Calu3 (cell line): ENCODE measurements around the gene ARHGAP26. TPM values are rescaled to one million over a fixed set of nuclear protein-coding genes. Genes with fewer than 3 reads are reported as not detected.
"Not testable (repeated sequence)": the region's sequence is repeated elsewhere in the genome, so short reads cannot be mapped to it uniquely, and the experiment has no call there.

Source experiments
- BruUV-seq: library from RNA; stranded (reverse); fragments of 400-500 nt; replicated peaks from 2 replicates; lab custom pipeline; 2021; lab: Mats Ljungman, UMichigan
- CTCF ChIA-PET: fragments of 300-600 bp; sonication (Branson Sonifier 250); formaldehyde crosslinking; loops from one replicate; lab custom pipeline; 2022; ENCODE audit warnings: antibody characterized with exemption; lab: Charles Lee
- DNase-seq: peaks from one replicate; pipeline ENCODE4 v3.0.0; 2022
- H3K27ac Mint-ChIP-seq: one replicate; pipeline ENCODE4 v1.8.0; 2022; ENCODE audit warnings: mixed read lengths; ENCODE audit not compliant: unreplicated experiment
- H3K27me3 Mint-ChIP-seq: one replicate; pipeline ENCODE4 v1.8.0; 2022; ENCODE audit warnings: mixed read lengths; ENCODE audit not compliant: unreplicated experiment
- H3K36me3 Mint-ChIP-seq: one replicate; pipeline ENCODE4 v1.8.0; 2022; ENCODE audit warnings: mild to moderate bottlenecking, moderate library complexity, mixed read lengths; ENCODE audit not compliant: insufficient read depth, unreplicated experiment
- H3K4me1 Mint-ChIP-seq: one replicate; pipeline ENCODE4 v1.8.0; 2022; ENCODE audit warnings: mild to moderate bottlenecking, low read depth, mixed read lengths; ENCODE audit not compliant: unreplicated experiment
- H3K4me3 Mint-ChIP-seq: one replicate; pipeline ENCODE4 v1.8.0; 2022; ENCODE audit warnings: mild to moderate bottlenecking, low read depth, moderate library complexity, mixed read lengths; ENCODE audit not compliant: unreplicated experiment
- H3K9me3 Mint-ChIP-seq: one replicate; pipeline ENCODE4 v1.8.0; 2022; ENCODE audit warnings: low read depth, mixed read lengths; ENCODE audit not compliant: unreplicated experiment
- intact Hi-C: fragments of 100-400 bp; cut with micrococcal nuclease; formaldehyde crosslinking; loops from one replicate; pipeline ENCODE4 v1.10.0; 2022; ENCODE audit not compliant: unreplicated experiment
- total RNA-seq: library from RNA; stranded (reverse); gene quantifications from 2 replicates; pipeline ENCODE4 v1.2.3, GENCODE V29; 2022
- TF ChIP-seq, protein P1 (sequence below): fragments of 200-600 bp; IDR thresholded peaks from one replicate; pipeline ENCODE4 v1.8.0; 2022; ENCODE audit warnings: antibody characterized with exemption; ENCODE audit not compliant: unreplicated experiment

ARHGAP26 gene
- total RNA-seq, 1 experiment from 2014 or later = 118 TPM

DNA sequence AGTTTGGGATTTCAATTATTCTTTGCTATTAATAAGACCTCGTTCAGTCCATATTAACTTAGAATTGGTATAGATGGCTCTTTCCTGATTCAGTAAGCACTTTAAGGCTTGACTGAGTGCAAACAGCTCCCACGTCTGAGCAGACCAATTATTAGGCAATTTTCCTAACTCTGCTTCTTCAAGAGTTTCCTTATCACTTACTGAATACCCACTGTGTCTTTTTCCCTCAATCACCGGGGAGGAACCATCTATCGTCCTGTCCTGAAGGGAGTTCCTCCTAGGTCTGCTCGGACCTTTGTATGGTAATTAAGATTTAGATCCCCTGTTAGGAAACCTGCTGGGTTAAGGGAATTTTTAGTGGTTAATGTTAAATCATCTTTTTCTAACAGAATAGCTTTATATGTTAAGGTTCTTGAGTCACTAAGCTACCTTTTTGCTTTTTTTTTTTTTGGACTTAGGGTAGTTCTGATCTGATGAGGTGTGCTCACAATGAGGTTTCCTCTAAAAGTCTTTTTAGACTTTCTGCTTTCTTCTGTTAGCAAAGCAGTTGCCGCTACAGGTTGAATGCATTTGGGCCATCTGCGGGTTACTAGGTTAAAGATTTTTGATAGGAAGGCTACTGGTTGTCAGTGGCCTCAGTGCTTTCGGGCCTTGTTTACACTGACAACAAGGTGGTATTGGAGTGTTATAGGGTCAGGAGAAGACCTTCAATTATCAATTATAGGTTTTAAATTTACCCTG is 322.7 kb downstream of the ARHGAP26 start:
- CTCF ChIA-PET = interaction anchor here (0.7 kb wide), 1 partner anchor 73 kb away, joined by 5 read pairs; no protein-coding TSS in a partner anchor
- H3K9me3 Mint-ChIP-seq, BruUV-seq, H3K27me3 Mint-ChIP-seq, H3K36me3 Mint-ChIP-seq, intact Hi-C loops, H3K4me3 Mint-ChIP-seq, DNase-seq, H3K27ac Mint-ChIP-seq: not testable (repeated sequence)
- peaks cover 16% of the 10 kb centered on the region for H3K4me1 Mint-ChIP-seq

DNA sequence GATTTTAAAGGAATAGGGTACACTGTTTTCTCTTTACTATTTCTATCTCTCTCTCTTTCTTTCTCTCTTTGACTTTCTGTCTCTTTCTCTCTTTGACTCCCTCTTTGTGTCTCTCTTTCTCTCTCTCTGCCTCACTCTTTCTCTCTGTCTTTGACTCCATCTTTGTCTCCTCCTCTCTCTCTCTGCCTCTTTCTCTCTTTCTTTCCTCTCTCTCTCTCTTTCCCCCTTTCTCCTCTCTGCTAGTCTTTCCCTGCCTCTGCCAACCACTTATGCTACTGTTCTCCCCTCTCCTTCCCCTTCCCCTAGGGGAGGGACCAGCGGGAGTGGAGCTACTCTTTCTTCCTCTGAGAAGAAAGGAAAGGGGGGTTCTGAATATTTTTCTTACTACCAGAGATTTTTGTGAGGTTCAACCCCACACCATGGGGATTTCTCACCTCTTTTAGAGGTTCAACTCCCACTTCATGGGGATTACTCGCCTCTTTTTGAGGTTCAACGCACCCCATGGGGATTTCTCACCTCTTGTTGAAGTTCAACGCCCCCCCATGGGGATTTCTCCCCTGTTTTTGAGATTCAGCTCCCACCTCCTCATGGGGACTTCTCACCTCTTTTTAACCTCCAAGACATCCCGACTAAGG is 323.4 kb downstream of the ARHGAP26 start:
- Mint-ChIP-seq H3K27me3 (no peaks in the 10 kb centered on the region), H3K9me3 (no peaks in the 10 kb centered on the region), H3K27ac (no peak overlapping the region), H3K4me1 (peaks cover 13% of the 10 kb centered on the region), H3K4me3 (no peak overlapping the region), H3K36me3 (peaks cover 6% of the 10 kb centered on the region)
- TF ChIP-seq, protein P1, sequence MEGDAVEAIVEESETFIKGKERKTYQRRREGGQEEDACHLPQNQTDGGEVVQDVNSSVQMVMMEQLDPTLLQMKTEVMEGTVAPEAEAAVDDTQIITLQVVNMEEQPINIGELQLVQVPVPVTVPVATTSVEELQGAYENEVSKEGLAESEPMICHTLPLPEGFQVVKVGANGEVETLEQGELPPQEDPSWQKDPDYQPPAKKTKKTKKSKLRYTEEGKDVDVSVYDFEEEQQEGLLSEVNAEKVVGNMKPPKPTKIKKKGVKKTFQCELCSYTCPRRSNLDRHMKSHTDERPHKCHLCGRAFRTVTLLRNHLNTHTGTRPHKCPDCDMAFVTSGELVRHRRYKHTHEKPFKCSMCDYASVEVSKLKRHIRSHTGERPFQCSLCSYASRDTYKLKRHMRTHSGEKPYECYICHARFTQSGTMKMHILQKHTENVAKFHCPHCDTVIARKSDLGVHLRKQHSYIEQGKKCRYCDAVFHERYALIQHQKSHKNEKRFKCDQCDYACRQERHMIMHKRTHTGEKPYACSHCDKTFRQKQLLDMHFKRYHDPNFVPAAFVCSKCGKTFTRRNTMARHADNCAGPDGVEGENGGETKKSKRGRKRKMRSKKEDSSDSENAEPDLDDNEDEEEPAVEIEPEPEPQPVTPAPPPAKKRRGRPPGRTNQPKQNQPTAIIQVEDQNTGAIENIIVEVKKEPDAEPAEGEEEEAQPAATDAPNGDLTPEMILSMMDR = no peak
- no TSS peak for BruUV-seq
- DNase-seq = no peak
- intact Hi-C loops = no loop called here
- CTCF ChIA-PET = no interaction called here

DNA sequence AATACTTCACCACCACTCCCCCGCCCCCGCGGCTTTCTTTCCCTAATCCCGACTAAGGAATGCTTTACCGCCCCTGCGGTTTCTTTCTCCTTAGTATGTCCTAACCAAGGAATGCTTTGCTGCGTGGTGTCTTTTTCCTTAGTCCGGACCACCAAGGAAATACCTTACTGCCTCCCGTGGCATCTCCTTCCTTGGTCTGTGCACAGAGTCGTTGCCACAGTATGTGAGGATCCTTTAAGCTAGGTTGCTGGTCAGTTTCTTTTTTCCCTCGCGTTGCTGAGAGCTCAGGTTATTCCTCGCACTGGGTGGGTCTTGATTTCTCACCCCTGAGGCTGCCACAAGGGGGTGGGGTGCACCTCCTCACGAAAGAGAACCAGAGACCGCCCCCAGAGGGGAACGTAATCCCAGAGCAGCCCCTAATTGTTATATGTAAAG is 323.9 kb downstream of the ARHGAP26 start:
- TF ChIP-seq, protein P1 = no peak
- Mint-ChIP-seq H3K27ac (no peak overlapping the region), H3K36me3 (peaks cover 6% of the 10 kb centered on the region), H3K27me3 (no peaks in the 10 kb centered on the region), H3K4me1 (peaks cover 8% of the 10 kb centered on the region), H3K4me3 (no peak overlapping the region), H3K9me3 (no peaks in the 10 kb centered on the region)
- BruUV-seq = no TSS peak
- intact Hi-C loops = no loop called here
- DNase-seq = no peak
- CTCF ChIA-PET = interaction anchor here (0.7 kb wide), 1 partner anchor 395 kb away, joined by 6 read pairs; no protein-coding TSS in a partner anchor

- CTCF ChIA-PET = interaction anchor here (0.7 kb wide), 1 partner anchor 395 kb away, joined by 6 read pairs; no protein-coding TSS in a partner anchor
- BruUV-seq, H3K4me1 Mint-ChIP-seq, H3K4me3 Mint-ChIP-seq, DNase-seq, H3K9me3 Mint-ChIP-seq, H3K27me3 Mint-ChIP-seq, intact Hi-C loops, H3K36me3 Mint-ChIP-seq, H3K27ac Mint-ChIP-seq: not testable (repeated sequence)
These were observed 324.4 kb downstream of the ARHGAP26 start for GRCh38 chr5:143094608-143095007.

GRCh38 chr5:143101121-143101520 is 330.9 kb downstream of the ARHGAP26 start:
- DNase-seq = no peak
- no peaks in the 10 kb centered on the region for H3K27me3 Mint-ChIP-seq
- H3K4me1 Mint-ChIP-seq = no peaks in the 10 kb centered on the region
- peaks cover 5% of the 10 kb centered on the region for H3K36me3 Mint-ChIP-seq
- intact Hi-C loops = loop anchor here (10.0 kb wide), 1 partner anchor 584 kb away; no protein-coding TSS in a partner anchor
- TF ChIP-seq, protein P1 = no peak
- no peak overlapping the region for H3K27ac Mint-ChIP-seq
- no TSS peak for BruUV-seq
- CTCF ChIA-PET = no interaction called here
- no peaks in the 10 kb centered on the region for H3K9me3 Mint-ChIP-seq
- no peak overlapping the region for H3K4me3 Mint-ChIP-seq
